GM12801 (cell line): ENCODE data around the gene CD2BP2.

ENCODE experiments used
- CTCF ChIP-seq: IDR thresholded peaks from one replicate; pipeline ENCODE4 v1.5.1; 2011; ENCODE audit warnings: control low read depth; ENCODE audit not compliant: insufficient read length; ENCODE audit errors: extremely low read depth

The CD2BP2 gene

GRCh38 chr16:30376461-30376902 is 21.4 kb upstream of the CD2BP2 start:
- TF ChIP-seq CTCF, result no peak

GRCh38 chr16:30375864-30376263 is 20.8 kb upstream of the CD2BP2 start:
- TF ChIP-seq CTCF, result no peak

GRCh38 chr16:30374538-30374937 is 19.4 kb upstream of the CD2BP2 start, which contains the start of gene MYL11:
MYL11 (plus strand) TSS chr16:30374802; CDS start chr16:30374858, 56 bp downstream.
- no peak for TF ChIP-seq CTCF

GRCh38 chr16:30372725-30373124 is 17.6 kb upstream of the CD2BP2 start:
- no peak for TF ChIP-seq CTCF

GRCh38 chr16:30372038-30372712 is 17.1 kb upstream of the CD2BP2 start:
- TF ChIP-seq CTCF, result no peak

GRCh38 chr16:30371248-30371816 is 16.2 kb upstream of the CD2BP2 start:
- TF ChIP-seq CTCF, result no peak

- TF ChIP-seq CTCF, result no peak
Measured at GRCh38 chr16:30370456-30371247, 15.5 kb upstream of the CD2BP2 start, which contains the start of gene TBC1D10B. TBC1D10B (minus strand) TSS chr16:30370494; CDS start chr16:30370183, 311 bp downstream.
